Erythroblast (primary cell): ENCODE data around the gene CD47.

Experiments used
- GATA1 ChIP-seq: IDR thresholded peaks from 2 replicates; pipeline ENCODE4 v1.6.1; 2011; ENCODE audit warnings: low read depth, mild to moderate bottlenecking, control low read depth, low read length, moderate library complexity
- POLR2A ChIP-seq: IDR thresholded peaks from 2 replicates; pipeline ENCODE4 v1.6.1; 2011; ENCODE audit warnings: mild to moderate bottlenecking, low read length

DNA sequence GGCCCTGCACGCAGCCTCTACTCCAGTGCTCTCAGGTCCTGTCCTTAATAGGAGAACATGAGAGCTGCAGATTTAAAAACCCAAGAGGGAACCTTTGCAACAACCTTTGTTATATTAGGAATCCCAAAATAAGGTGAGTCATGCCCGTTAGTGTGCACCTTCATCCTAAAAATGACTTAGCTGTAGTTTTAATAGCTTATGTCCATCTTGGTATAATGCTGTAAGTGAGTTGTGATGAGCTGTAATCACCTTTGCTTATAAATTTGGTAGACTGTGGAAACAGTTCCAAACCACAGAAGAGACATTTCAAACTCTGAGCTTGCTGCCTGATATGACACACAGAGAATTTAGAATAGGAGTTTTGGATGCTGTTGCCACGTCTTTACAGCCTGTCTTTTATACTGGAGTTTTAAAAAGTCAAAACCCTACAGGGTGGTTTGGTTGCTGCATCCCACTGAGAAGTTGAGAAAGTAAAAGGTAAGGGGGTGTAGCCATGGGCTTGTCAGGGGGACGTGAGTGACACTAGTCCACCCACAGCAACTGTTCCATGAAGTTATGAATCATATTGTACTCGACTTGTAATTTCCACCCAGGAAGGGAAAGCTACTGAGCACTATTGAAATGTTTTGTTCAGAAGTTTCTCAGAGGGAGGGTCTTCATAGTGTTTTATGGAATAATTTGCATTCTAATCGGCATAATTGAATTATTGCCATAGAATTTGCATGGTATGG is 27.4 kb upstream of the CD47 start:
- TF ChIP-seq POLR2A, result no peak
- TF ChIP-seq GATA1, result no peak
